ENCODE measurements around the gene CCDC50.

The CCDC50 gene

GRCh38 chr3:191432162-191432561 is 103.0 kb downstream of the CCDC50 start:
- DNase-seq, result no peak

GRCh38 chr3:191434024-191434423 is 104.8 kb downstream of the CCDC50 start:
- DNase-seq, result no peak

GRCh38 chr3:191435981-191436380 is 106.8 kb downstream of the CCDC50 start:
- no peak for DNase-seq

GRCh38 chr3:191438150-191438814 is 109.1 kb downstream of the CCDC50 start:
- DNase-seq, result no peak

GRCh38 chr3:191440532-191440931 is 111.3 kb downstream of the CCDC50 start:
- no peak for DNase-seq

GRCh38 chr3:191441687-191442086 is 112.5 kb downstream of the CCDC50 start:
- no peak for DNase-seq

GRCh38 chr3:191444569-191444968 is 115.4 kb downstream of the CCDC50 start:
- no peak for DNase-seq
